ENCODE data around the gene KNSTRN.
A peak's percentile ranks its signal among the peaks of the same experiment; 100 is the strongest.

The KNSTRN gene

GRCh38 chr15:40382580-40383456 is at the start of gene KNSTRN:
KNSTRN (plus strand) TSS chr15:40382721; CDS start chr15:40382836, 115 bp downstream.
- no peak for TF ChIP-seq SUZ12 (IDR thresholded peaks at IDR 0.05; ENCODE audit: extremely low read depth, insufficient read depth, insufficient read length)
- peak; percentile 98 for TF ChIP-seq YY1 (IDR thresholded peaks at IDR 0.05; ENCODE audit: insufficient read depth, insufficient read length)
- Histone ChIP-seq H3K4me1 (ENCODE audit: insufficient read depth, insufficient read length) (peaks cover 3% of the 10 kb centered on the region), H3K27me3 (ENCODE audit: insufficient read depth, insufficient read length) (no peaks in the 10 kb centered on the region), H3K9me3 (ENCODE audit: insufficient read depth, low read length) (no peaks in the 10 kb centered on the region), H3K4me3 (ENCODE audit: insufficient read length, low read depth) (peak within 1 kb of the TSS; percentile 77), H3K36me3 (ENCODE audit: insufficient read depth, insufficient read length, low read length) (peaks cover 31% of the 10 kb centered on the region), H3K9ac (ENCODE audit: insufficient read length, low read depth) (peak within 1 kb of the TSS; percentile 83)
- DNase-seq (ENCODE audit: low read depth, low spot score): peak; percentile 77

- TF ChIP-seq ZNF274 (IDR thresholded peaks at IDR 0.05; ENCODE audit: low read depth, low read length) (no peak), SUZ12 (IDR thresholded peaks at IDR 0.05; ENCODE audit: extremely low read depth, insufficient read depth, insufficient read length) (no peak), YY1 (IDR thresholded peaks at IDR 0.05; ENCODE audit: insufficient read depth, insufficient read length) (no peak)
- no peaks in the 10 kb centered on the region for H3K9me3 ChIP-seq (ENCODE audit: insufficient read depth, low read length)
- peaks cover 17% of the 10 kb centered on the region for H3K4me1 ChIP-seq (ENCODE audit: insufficient read depth, insufficient read length)
- H3K36me3 ChIP-seq (ENCODE audit: insufficient read depth, insufficient read length, low read length): peaks cover 24% of the 10 kb centered on the region
- DNase-seq (ENCODE audit: low read depth, low spot score): no peak
- no peaks in the 10 kb centered on the region for H3K27me3 ChIP-seq (ENCODE audit: insufficient read depth, insufficient read length)
- H3K9ac ChIP-seq (ENCODE audit: insufficient read length, low read depth): no peak overlapping the region
- no peak overlapping the region for H3K4me3 ChIP-seq (ENCODE audit: insufficient read length, low read depth)
Measured at GRCh38 chr15:40333922-40334492, 48.5 kb upstream of the KNSTRN start.

GRCh38 chr15:40334541-40334940 is 48.0 kb upstream of the KNSTRN start:
- H3K4me1 ChIP-seq (ENCODE audit: insufficient read depth, insufficient read length): peaks cover 20% of the 10 kb centered on the region
- DNase-seq (ENCODE audit: low read depth, low spot score): no peak
- no peak overlapping the region for H3K4me3 ChIP-seq (ENCODE audit: insufficient read length, low read depth)
- H3K9me3 ChIP-seq (ENCODE audit: insufficient read depth, low read length): no peaks in the 10 kb centered on the region
- H3K9ac ChIP-seq (ENCODE audit: insufficient read length, low read depth): no peak overlapping the region
- TF ChIP-seq YY1 (IDR thresholded peaks at IDR 0.05; ENCODE audit: insufficient read depth, insufficient read length) (no peak), ZNF274 (IDR thresholded peaks at IDR 0.05; ENCODE audit: low read depth, low read length) (no peak), SUZ12 (IDR thresholded peaks at IDR 0.05; ENCODE audit: extremely low read depth, insufficient read depth, insufficient read length) (no peak)
- peaks cover 21% of the 10 kb centered on the region for H3K36me3 ChIP-seq (ENCODE audit: insufficient read depth, insufficient read length, low read length)
- no peaks in the 10 kb centered on the region for H3K27me3 ChIP-seq (ENCODE audit: insufficient read depth, insufficient read length)

GRCh38 chr15:40334941-40335795 is 47.4 kb upstream of the KNSTRN start:
- Histone ChIP-seq H3K4me3 (ENCODE audit: insufficient read length, low read depth) (no peak overlapping the region), H3K36me3 (ENCODE audit: insufficient read depth, insufficient read length, low read length) (peaks cover 15% of the 10 kb centered on the region), H3K9ac (ENCODE audit: insufficient read length, low read depth) (no peak overlapping the region), H3K4me1 (ENCODE audit: insufficient read depth, insufficient read length) (peaks cover 24% of the 10 kb centered on the region), H3K27me3 (ENCODE audit: insufficient read depth, insufficient read length) (no peaks in the 10 kb centered on the region), H3K9me3 (ENCODE audit: insufficient read depth, low read length) (no peaks in the 10 kb centered on the region)
- no peak for DNase-seq (ENCODE audit: low read depth, low spot score)
- TF ChIP-seq SUZ12 (IDR thresholded peaks at IDR 0.05; ENCODE audit: extremely low read depth, insufficient read depth, insufficient read length) (no peak), YY1 (IDR thresholded peaks at IDR 0.05; ENCODE audit: insufficient read depth, insufficient read length) (no peak), ZNF274 (IDR thresholded peaks at IDR 0.05; ENCODE audit: low read depth, low read length) (no peak)

GRCh38 chr15:40335938-40336743 is 46.4 kb upstream of the KNSTRN start:
- H3K36me3 ChIP-seq (ENCODE audit: insufficient read depth, insufficient read length, low read length): peaks cover 12% of the 10 kb centered on the region
- DNase-seq (ENCODE audit: low read depth, low spot score): no peak
- no peak overlapping the region for H3K9ac ChIP-seq (ENCODE audit: insufficient read length, low read depth)
- peaks cover 32% of the 10 kb centered on the region for H3K4me1 ChIP-seq (ENCODE audit: insufficient read depth, insufficient read length)
- no peaks in the 10 kb centered on the region for H3K27me3 ChIP-seq (ENCODE audit: insufficient read depth, insufficient read length)
- H3K9me3 ChIP-seq (ENCODE audit: insufficient read depth, low read length): no peaks in the 10 kb centered on the region
- H3K4me3 ChIP-seq (ENCODE audit: insufficient read length, low read depth): no peak overlapping the region
- TF ChIP-seq SUZ12 (IDR thresholded peaks at IDR 0.05; ENCODE audit: extremely low read depth, insufficient read depth, insufficient read length): no peak
- TF ChIP-seq ZNF274 (IDR thresholded peaks at IDR 0.05; ENCODE audit: low read depth, low read length): no peak
- TF ChIP-seq YY1 (IDR thresholded peaks at IDR 0.05; ENCODE audit: insufficient read depth, insufficient read length): no peak

GRCh38 chr15:40336744-40337122 is 45.8 kb upstream of the KNSTRN start:
- no peak for DNase-seq (ENCODE audit: low read depth, low spot score)
- Histone ChIP-seq H3K27me3 (ENCODE audit: insufficient read depth, insufficient read length) (no peaks in the 10 kb centered on the region), H3K4me1 (ENCODE audit: insufficient read depth, insufficient read length) (peaks cover 33% of the 10 kb centered on the region), H3K4me3 (ENCODE audit: insufficient read length, low read depth) (no peak overlapping the region), H3K36me3 (ENCODE audit: insufficient read depth, insufficient read length, low read length) (peaks cover 7% of the 10 kb centered on the region), H3K9ac (ENCODE audit: insufficient read length, low read depth) (no peak overlapping the region), H3K9me3 (ENCODE audit: insufficient read depth, low read length) (no peaks in the 10 kb centered on the region)
- TF ChIP-seq SUZ12 (IDR thresholded peaks at IDR 0.05; ENCODE audit: extremely low read depth, insufficient read depth, insufficient read length): no peak
- TF ChIP-seq YY1 (IDR thresholded peaks at IDR 0.05; ENCODE audit: insufficient read depth, insufficient read length): no peak
- no peak for TF ChIP-seq ZNF274 (IDR thresholded peaks at IDR 0.05; ENCODE audit: low read depth, low read length)

All from NT2/D1 (cell line).